Measurements from ENCODE around the gene SLC7A6OS.

The SLC7A6OS gene

GRCh38 chr16:68270353-68270752 lies 40.4 kb downstream of the SLC7A6OS start:
- Histone ChIP-seq H3K4me3 (replicated peaks; ENCODE audit: insufficient read depth, low read length) (no peak overlapping the region), H3K27me3 (ENCODE audit: insufficient read depth, poor library complexity, severe bottlenecking) (no peaks in the 10 kb centered on the region), H3K27ac (replicated peaks) (no peak overlapping the region)
- no peak for DNase-seq (ENCODE audit: low read depth in 1 of 2, low spot score in 1 of 2)
- TF ChIP-seq SPI1 (IDR thresholded peaks at IDR 0.05; ENCODE audit: borderline replicate concordance, low read depth) = no peak
- no peak for TF ChIP-seq POLR2AphosphoS5 (IDR thresholded peaks at IDR 0.05; ENCODE audit: low read depth)
- TF ChIP-seq, protein P1, sequence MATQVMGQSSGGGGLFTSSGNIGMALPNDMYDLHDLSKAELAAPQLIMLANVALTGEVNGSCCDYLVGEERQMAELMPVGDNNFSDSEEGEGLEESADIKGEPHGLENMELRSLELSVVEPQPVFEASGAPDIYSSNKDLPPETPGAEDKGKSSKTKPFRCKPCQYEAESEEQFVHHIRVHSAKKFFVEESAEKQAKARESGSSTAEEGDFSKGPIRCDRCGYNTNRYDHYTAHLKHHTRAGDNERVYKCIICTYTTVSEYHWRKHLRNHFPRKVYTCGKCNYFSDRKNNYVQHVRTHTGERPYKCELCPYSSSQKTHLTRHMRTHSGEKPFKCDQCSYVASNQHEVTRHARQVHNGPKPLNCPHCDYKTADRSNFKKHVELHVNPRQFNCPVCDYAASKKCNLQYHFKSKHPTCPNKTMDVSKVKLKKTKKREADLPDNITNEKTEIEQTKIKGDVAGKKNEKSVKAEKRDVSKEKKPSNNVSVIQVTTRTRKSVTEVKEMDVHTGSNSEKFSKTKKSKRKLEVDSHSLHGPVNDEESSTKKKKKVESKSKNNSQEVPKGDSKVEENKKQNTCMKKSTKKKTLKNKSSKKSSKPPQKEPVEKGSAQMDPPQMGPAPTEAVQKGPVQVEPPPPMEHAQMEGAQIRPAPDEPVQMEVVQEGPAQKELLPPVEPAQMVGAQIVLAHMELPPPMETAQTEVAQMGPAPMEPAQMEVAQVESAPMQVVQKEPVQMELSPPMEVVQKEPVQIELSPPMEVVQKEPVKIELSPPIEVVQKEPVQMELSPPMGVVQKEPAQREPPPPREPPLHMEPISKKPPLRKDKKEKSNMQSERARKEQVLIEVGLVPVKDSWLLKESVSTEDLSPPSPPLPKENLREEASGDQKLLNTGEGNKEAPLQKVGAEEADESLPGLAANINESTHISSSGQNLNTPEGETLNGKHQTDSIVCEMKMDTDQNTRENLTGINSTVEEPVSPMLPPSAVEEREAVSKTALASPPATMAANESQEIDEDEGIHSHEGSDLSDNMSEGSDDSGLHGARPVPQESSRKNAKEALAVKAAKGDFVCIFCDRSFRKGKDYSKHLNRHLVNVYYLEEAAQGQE (IDR thresholded peaks at IDR 0.05; ENCODE audit: insufficient replicate concordance, low read depth) = no peak
- TF ChIP-seq GABPA (IDR thresholded peaks at IDR 0.05; ENCODE audit: low read depth) = no peak
- TF ChIP-seq, protein P2, sequence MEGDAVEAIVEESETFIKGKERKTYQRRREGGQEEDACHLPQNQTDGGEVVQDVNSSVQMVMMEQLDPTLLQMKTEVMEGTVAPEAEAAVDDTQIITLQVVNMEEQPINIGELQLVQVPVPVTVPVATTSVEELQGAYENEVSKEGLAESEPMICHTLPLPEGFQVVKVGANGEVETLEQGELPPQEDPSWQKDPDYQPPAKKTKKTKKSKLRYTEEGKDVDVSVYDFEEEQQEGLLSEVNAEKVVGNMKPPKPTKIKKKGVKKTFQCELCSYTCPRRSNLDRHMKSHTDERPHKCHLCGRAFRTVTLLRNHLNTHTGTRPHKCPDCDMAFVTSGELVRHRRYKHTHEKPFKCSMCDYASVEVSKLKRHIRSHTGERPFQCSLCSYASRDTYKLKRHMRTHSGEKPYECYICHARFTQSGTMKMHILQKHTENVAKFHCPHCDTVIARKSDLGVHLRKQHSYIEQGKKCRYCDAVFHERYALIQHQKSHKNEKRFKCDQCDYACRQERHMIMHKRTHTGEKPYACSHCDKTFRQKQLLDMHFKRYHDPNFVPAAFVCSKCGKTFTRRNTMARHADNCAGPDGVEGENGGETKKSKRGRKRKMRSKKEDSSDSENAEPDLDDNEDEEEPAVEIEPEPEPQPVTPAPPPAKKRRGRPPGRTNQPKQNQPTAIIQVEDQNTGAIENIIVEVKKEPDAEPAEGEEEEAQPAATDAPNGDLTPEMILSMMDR (IDR thresholded peaks at IDR 0.05; ENCODE audit: insufficient read depth, low read length) = no peak

GRCh38 chr16:68269793-68270192 lies 41.0 kb downstream of the SLC7A6OS start:
- TF ChIP-seq POLR2AphosphoS5 (IDR thresholded peaks at IDR 0.05; ENCODE audit: low read depth) (no peak), SPI1 (IDR thresholded peaks at IDR 0.05; ENCODE audit: borderline replicate concordance, low read depth) (no peak), GABPA (IDR thresholded peaks at IDR 0.05; ENCODE audit: low read depth) (no peak)
- TF ChIP-seq, protein P2 (IDR thresholded peaks at IDR 0.05; ENCODE audit: insufficient read depth, low read length) = no peak
- TF ChIP-seq, protein P1 (IDR thresholded peaks at IDR 0.05; ENCODE audit: insufficient replicate concordance, low read depth) = no peak
- Histone ChIP-seq H3K4me3 (replicated peaks; ENCODE audit: insufficient read depth, low read length) (no peak overlapping the region), H3K27me3 (ENCODE audit: insufficient read depth, poor library complexity, severe bottlenecking) (no peaks in the 10 kb centered on the region), H3K27ac (replicated peaks) (no peak overlapping the region)
- no peak for DNase-seq (ENCODE audit: low read depth in 1 of 2, low spot score in 1 of 2)

GRCh38 chr16:68267612-68268405 lies 42.9 kb downstream of the SLC7A6OS start:
- DNase-seq (ENCODE audit: low read depth in 1 of 2, low spot score in 1 of 2) = no peak
- Histone ChIP-seq H3K27me3 (ENCODE audit: insufficient read depth, poor library complexity, severe bottlenecking) (no peaks in the 10 kb centered on the region), H3K27ac (replicated peaks) (no peak overlapping the region), H3K4me3 (replicated peaks; ENCODE audit: insufficient read depth, low read length) (no peak overlapping the region)
- TF ChIP-seq POLR2AphosphoS5 (IDR thresholded peaks at IDR 0.05; ENCODE audit: low read depth) (no peak), GABPA (IDR thresholded peaks at IDR 0.05; ENCODE audit: low read depth) (no peak), SPI1 (IDR thresholded peaks at IDR 0.05; ENCODE audit: borderline replicate concordance, low read depth) (no peak)
- TF ChIP-seq, protein P1 (IDR thresholded peaks at IDR 0.05; ENCODE audit: insufficient replicate concordance, low read depth) = no peak
- TF ChIP-seq, protein P2 (IDR thresholded peaks at IDR 0.05; ENCODE audit: insufficient read depth, low read length) = no peak
